H1 (cell line): ENCODE data around the gene CCNB3. TPM values are rescaled to one million over a fixed set of nuclear protein-coding genes. Genes with fewer than 3 reads are reported as not detected.

Experiments used
- CTCF ChIA-PET: fragments of 300-600 bp; sonication (Branson Sonifier 250); formaldehyde crosslinking; loops from one replicate; lab custom pipeline; 2021; ENCODE audit not compliant: partially characterized antibody; lab: Charles Lee
- POLR2A ChIA-PET: fragments of 300-600 bp; sonication (Branson Sonifier 250); formaldehyde crosslinking; loops from one replicate; lab custom pipeline; 2021; ENCODE audit warnings: inconsistent platforms; ENCODE audit not compliant: partially characterized antibody; lab: Charles Lee
- DNase-seq, 2 experiments: peaks; one replicate each; pipeline versions ENCODE4 v3.0.0 to v3.0.0-alpha.2; 2010 to 2022; ENCODE audit warnings: low spot score in 2 of 2, low read depth in 1 of 2, mixed read lengths in 1 of 2
- FAIRE-seq: peaks from 2 replicates; lab custom pipeline; 2011; peaks lifted over from hg19 to GRCh38; lab: Jason Lieb, UNC
- H2AFZ ChIP-seq: 2 replicates; pipeline ENCODE4 v1.8.1; 2012; ENCODE audit warnings: low read length, inconsistent platforms
- H2AK5ac ChIP-seq: 2 replicates; pipeline ENCODE4 v1.6.1; 2013; ENCODE audit warnings: low read depth, low read length
- H2BK120ac ChIP-seq: replicated peaks from 2 replicates; pipeline ENCODE3; 2013; ENCODE audit warnings: low read depth, low read length, inconsistent platforms
- H2BK12ac ChIP-seq: 2 replicates; pipeline ENCODE4 v1.6.1; 2013; ENCODE audit warnings: low read depth, low read length
- H2BK15ac ChIP-seq: 2 replicates; pipeline ENCODE4 v1.6.1; 2013; ENCODE audit warnings: low read length
- H2BK20ac ChIP-seq: 2 replicates; pipeline ENCODE4 v1.6.1; 2013; ENCODE audit warnings: low read length
- H2BK5ac ChIP-seq: 2 replicates; pipeline ENCODE4 v1.6.1; 2013; ENCODE audit warnings: low read depth, low read length
- H3K14ac ChIP-seq: 2 replicates; pipeline ENCODE4 v1.6.1; 2013; ENCODE audit warnings: inconsistent platforms; ENCODE audit not compliant: insufficient read length
- H3K18ac ChIP-seq: 2 replicates; pipeline ENCODE4 v1.6.1; 2013; ENCODE audit warnings: low read length; ENCODE audit errors: extremely low read depth
- H3K23ac ChIP-seq: 2 replicates; pipeline ENCODE4 v1.6.1; 2013; ENCODE audit warnings: inconsistent platforms; ENCODE audit not compliant: insufficient read length
- H3K23me2 ChIP-seq: 2 replicates; pipeline ENCODE4 v1.6.1; 2013; ENCODE audit warnings: low read depth, low read length
- H3K27ac ChIP-seq: 2 replicates; pipeline ENCODE4 v1.6.1; 2011; ENCODE audit warnings: low read depth, low read length, inconsistent platforms
- H3K27me3 ChIP-seq, 4 experiments: replicated peaks in 1 of 4; 1 replicate in 1 of 4; 2 replicates in 3 of 4; pipeline versions ENCODE4 v1.6.1 to v1.8.1; 2011 to 2013; ENCODE audit warnings: low read length in 3 of 4, mild to moderate bottlenecking in 3 of 4, inconsistent platforms in 2 of 4, mixed read lengths in 2 of 4, moderate library complexity in 1 of 4; ENCODE audit not compliant: control insufficient read depth in 3 of 4, insufficient read depth in 3 of 4; ENCODE audit errors: extremely low read depth in 1 of 4
- H3K36me3 ChIP-seq, 4 experiments: 2 replicates each; pipeline versions ENCODE4 v1.6.1 to v1.8.1; 2011 to 2013; ENCODE audit warnings: mild to moderate bottlenecking in 4 of 4, low read length in 3 of 4, moderate library complexity in 2 of 4, control low read depth in 1 of 4, inconsistent platforms in 1 of 4; ENCODE audit not compliant: insufficient read depth in 4 of 4, control insufficient read depth in 2 of 4
- H3K4ac ChIP-seq: replicated peaks from 2 replicates; pipeline ENCODE3; 2013; ENCODE audit warnings: low read length, low read depth, mixed read lengths, inconsistent platforms; ENCODE audit not compliant: insufficient read length
- H3K4me1 ChIP-seq, 4 experiments: replicated peaks in 1 of 4; 1 replicate in 1 of 4; 2 replicates in 3 of 4; pipeline versions ENCODE4 v1.6.1 to v1.8.1; 2011 to 2013; ENCODE audit warnings: low read length in 3 of 4, inconsistent platforms in 2 of 4, mixed read lengths in 1 of 4; ENCODE audit not compliant: insufficient read depth in 4 of 4, control insufficient read depth in 3 of 4
- H3K4me2 ChIP-seq, 2 experiments: 2 replicates each; pipeline versions ENCODE4 v1.6.1 to v1.8.1; 2011 to 2013; ENCODE audit warnings: low read depth in 2 of 2, low read length in 2 of 2, control low read depth in 1 of 2, inconsistent platforms in 1 of 2, mild to moderate bottlenecking in 1 of 2; ENCODE audit not compliant: insufficient read depth in 1 of 2
- H3K4me3 ChIP-seq, 4 experiments: fragments of 200-600, 300-600 bp in 1 of 4; sonication (generic), shearing (Covaris generic), sonication (Bioruptor Twin) in 1 of 4; 2 replicates each; pipeline versions ENCODE4 v1.5.1 to v1.8.1; 2011 to 2016; ENCODE audit warnings: low read length in 4 of 4, low read depth in 3 of 4, control low read depth in 2 of 4, inconsistent platforms in 2 of 4, mild to moderate bottlenecking in 2 of 4, mixed read lengths in 1 of 4, moderate library complexity in 1 of 4; ENCODE audit not compliant: insufficient read depth in 2 of 4; ENCODE audit errors: extremely low read depth in 1 of 4
- H3K56ac ChIP-seq: replicated peaks from 2 replicates; pipeline ENCODE3; 2013; ENCODE audit warnings: low read depth, mild to moderate bottlenecking, mixed read lengths, low read length, inconsistent platforms; ENCODE audit not compliant: insufficient read length
- H3K79me1 ChIP-seq: 2 replicates; pipeline ENCODE4 v1.6.1; 2013; ENCODE audit warnings: low read depth, low read length, control low read depth
- H3K79me2 ChIP-seq, 2 experiments: 2 replicates each; pipeline versions ENCODE4 v1.6.1 to v1.8.1; 2012 to 2013; ENCODE audit warnings: low read length in 2 of 2, mild to moderate bottlenecking in 2 of 2, inconsistent platforms in 1 of 2; ENCODE audit not compliant: insufficient read depth in 2 of 2, control insufficient read depth in 1 of 2
- H3K9ac ChIP-seq, 4 experiments: replicated peaks in 1 of 4; 1 replicate in 1 of 4; 2 replicates in 3 of 4; pipeline versions ENCODE4 v1.6.1 to v1.8.1; 2011 to 2013; ENCODE audit warnings: low read depth in 3 of 4, low read length in 3 of 4, control low read depth in 2 of 4, mild to moderate bottlenecking in 2 of 4, moderate library complexity in 2 of 4, inconsistent platforms in 1 of 4; ENCODE audit errors: extremely low read depth in 1 of 4
- H3K9me3 ChIP-seq, 2 experiments: 2 replicates each; pipeline versions ENCODE4 v1.6.1 to v1.8.1; 2012 to 2013; ENCODE audit warnings: mild to moderate bottlenecking in 2 of 2, moderate library complexity in 2 of 2, control low read depth in 1 of 2, inconsistent platforms in 1 of 2, low read depth in 1 of 2, low read length in 1 of 2, mixed read lengths in 1 of 2; ENCODE audit not compliant: insufficient read depth in 2 of 2
- H4K20me1 ChIP-seq, 2 experiments: replicated peaks in 1 of 2; 2 replicates each; pipeline versions ENCODE3 to v1.8.1; 2011 to 2013; ENCODE audit warnings: inconsistent platforms in 2 of 2, low read length in 2 of 2, mild to moderate bottlenecking in 1 of 2; ENCODE audit not compliant: insufficient read depth in 2 of 2, control insufficient read depth in 1 of 2
- H4K5ac ChIP-seq: 2 replicates; pipeline ENCODE4 v1.6.1; 2013; ENCODE audit warnings: low read length, low read depth, mixed read lengths, inconsistent platforms; ENCODE audit not compliant: insufficient read length
- H4K8ac ChIP-seq: 2 replicates; pipeline ENCODE4 v1.8.0; 2013; ENCODE audit warnings: mild to moderate bottlenecking, moderate library complexity, low read length, inconsistent platforms; ENCODE audit not compliant: insufficient read depth; ENCODE audit errors: extremely low read depth
- H4K91ac ChIP-seq: replicated peaks from 2 replicates; pipeline ENCODE3; 2013; ENCODE audit warnings: low read length, mixed read lengths, inconsistent platforms; ENCODE audit not compliant: insufficient read length
- CREB1 ChIP-seq: IDR thresholded peaks from 2 replicates; pipeline ENCODE4 v1.6.1; 2012; ENCODE audit warnings: inconsistent platforms
- CTBP2 ChIP-seq: IDR thresholded peaks from 2 replicates; pipeline ENCODE4 v1.7.0; 2011; ENCODE audit warnings: borderline replicate concordance, mild to moderate bottlenecking, moderate library complexity, mixed read lengths, low read length; ENCODE audit not compliant: insufficient read depth, insufficient read length
- GTF2F1 ChIP-seq: IDR thresholded peaks from 2 replicates; pipeline ENCODE4 v1.6.1; 2012; ENCODE audit warnings: low read depth, low read length, improper control_type of control experiment, borderline replicate concordance
- HDAC6 ChIP-seq: IDR thresholded peaks from one replicate; pipeline ENCODE4 v1.7.1; 2012; ENCODE audit warnings: low read depth, mild to moderate bottlenecking, inconsistent platforms, low read length, moderate library complexity
- SIRT6 ChIP-seq: IDR thresholded peaks from one replicate; pipeline ENCODE4 v1.7.1; 2012; ENCODE audit warnings: low read length, inconsistent platforms
- SUZ12 ChIP-seq: fragments of 200-600 bp; sonication (generic); IDR thresholded peaks from 2 replicates; pipeline ENCODE4 v1.6.1; 2012; ENCODE audit warnings: mild to moderate bottlenecking, inconsistent platforms, low read length, moderate library complexity, mixed read lengths
- TAF1 ChIP-seq: IDR thresholded peaks from 2 replicates; pipeline ENCODE4 v1.6.1; 2011; ENCODE audit warnings: mild to moderate bottlenecking, low read depth, low read length
- TBP ChIP-seq: IDR thresholded peaks from 2 replicates; pipeline ENCODE4 v1.6.1; 2011; ENCODE audit warnings: low read depth, low read length, improper control_type of control experiment
- WGBS, 2 experiments: shearing (Covaris generic) in 1 of 2; methylation state at CpG; one replicate each; pipeline versions ENCODE4 v1.1.6 to v1.1.7; 2013 to 2015; ENCODE audit warnings: low lambda C conversion rate in 2 of 2, mixed read lengths in 2 of 2, inconsistent platforms in 1 of 2, low coverage in 1 of 2, missing lambda C conversion rate in 1 of 2; ENCODE audit not compliant: insufficient replicate concordance in 2 of 2, insufficient coverage in 1 of 2, insufficient read length in 1 of 2; ENCODE audit errors: extremely low coverage in 1 of 2, missing lambda C conversion rate in 1 of 2; 5-methylcytosine and 5-hydroxymethylcytosine counted together
- polyA plus RNA-seq, 7 experiments: library from polyadenylated mRNA; depleted of rRNA in 3 of 7; stranded (reverse) in 5 of 7; unstranded in 2 of 7; fragments of >200 nt in 5 of 7; fragments of 200-250 nt in 2 of 7; gene quantifications; 1 replicate in 5 of 7; 2 replicates in 1 of 7; 4 replicates in 1 of 7; pipeline versions ENCODE4 v1.2.1 to v1.2.3, GENCODE V29; 2011 to 2013; ENCODE audit warnings: missing spikeins in 2 of 7, mixed read lengths in 2 of 7
- total RNA-seq: library from RNA; stranded (reverse); fragmentation: NEBNext Ultra II Directional; extraction: Animal tissue kit (Norgen Biotek cat#: 25700); gene quantifications from 2 replicates; pipeline ENCODE4 v1.2.1, GENCODE V29; 2021
- TF ChIP-seq, protein P1 (sequence below), 3 experiments: IDR thresholded peaks; 1 replicate in 2 of 3; 2 replicates in 1 of 3; pipeline versions ENCODE4 v1.5.1 to v1.6.1; 2011; ENCODE audit warnings: low read length in 3 of 3, mild to moderate bottlenecking in 3 of 3, inconsistent platforms in 2 of 3, low read depth in 1 of 3, moderate library complexity in 1 of 3; ENCODE audit not compliant: insufficient read depth in 1 of 3; ENCODE audit errors: control extremely low read depth in 1 of 3

The CCNB3 gene
- total and polyA plus RNA-seq, 2 of the 8 experiments (the other 6 are each of a cell fraction or from before 2014, with no cell fraction given), result 0.09 to 0.30 TPM

- Histone ChIP-seq H3K4ac (no peak overlapping the region), H2BK15ac (no peak overlapping the region), H3K56ac (no peak overlapping the region), H3K23ac (no peak overlapping the region), H4K8ac (no peak overlapping the region), H3K4me1 (0 out of 7 replicates have a peak, but pooled peaks cover 0 to 3% (median 0%) of the 10 kb centered on the region in 4 experiments), H4K91ac (no peak overlapping the region), H3K27ac (no peak overlapping the region), H3K36me3 (no peaks in the 10 kb centered on the region), H2AK5ac (no peak overlapping the region), H2BK12ac (0 out of 2 replicates have a peak overlapping the region, but pooled peaks have one; percentile 9), H3K9ac (no peak overlapping the region), H2BK120ac (no peak overlapping the region), H2BK20ac (no peak overlapping the region), H3K23me2 (no peaks in the 10 kb centered on the region), H2BK5ac (no peak overlapping the region), H4K5ac (no peak overlapping the region), H3K18ac (no peak overlapping the region), H3K14ac (no peak overlapping the region), H3K4me2 (no peak overlapping the region), H4K20me1 (no peaks in the 10 kb centered on the region), H3K27me3 (no peaks in the 10 kb centered on the region), H3K9me3 (no peaks in the 10 kb centered on the region; a peak in 1 of 4 replicates), H3K4me3 (no peak overlapping the region), H3K79me1 (no peaks in the 10 kb centered on the region), H2AFZ (no peak overlapping the region), H3K79me2 (no peaks in the 10 kb centered on the region)
- TF ChIP-seq CREB1 (no peak), GTF2F1 (no peak), TBP (no peak), SUZ12 (no peak), CTBP2 (no peak), TAF1 (no peak), SIRT6 (no peak), HDAC6 (no peak)
- TF ChIP-seq, protein P1, sequence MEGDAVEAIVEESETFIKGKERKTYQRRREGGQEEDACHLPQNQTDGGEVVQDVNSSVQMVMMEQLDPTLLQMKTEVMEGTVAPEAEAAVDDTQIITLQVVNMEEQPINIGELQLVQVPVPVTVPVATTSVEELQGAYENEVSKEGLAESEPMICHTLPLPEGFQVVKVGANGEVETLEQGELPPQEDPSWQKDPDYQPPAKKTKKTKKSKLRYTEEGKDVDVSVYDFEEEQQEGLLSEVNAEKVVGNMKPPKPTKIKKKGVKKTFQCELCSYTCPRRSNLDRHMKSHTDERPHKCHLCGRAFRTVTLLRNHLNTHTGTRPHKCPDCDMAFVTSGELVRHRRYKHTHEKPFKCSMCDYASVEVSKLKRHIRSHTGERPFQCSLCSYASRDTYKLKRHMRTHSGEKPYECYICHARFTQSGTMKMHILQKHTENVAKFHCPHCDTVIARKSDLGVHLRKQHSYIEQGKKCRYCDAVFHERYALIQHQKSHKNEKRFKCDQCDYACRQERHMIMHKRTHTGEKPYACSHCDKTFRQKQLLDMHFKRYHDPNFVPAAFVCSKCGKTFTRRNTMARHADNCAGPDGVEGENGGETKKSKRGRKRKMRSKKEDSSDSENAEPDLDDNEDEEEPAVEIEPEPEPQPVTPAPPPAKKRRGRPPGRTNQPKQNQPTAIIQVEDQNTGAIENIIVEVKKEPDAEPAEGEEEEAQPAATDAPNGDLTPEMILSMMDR (IDR thresholded peaks at IDR 0.05; ENCODE audit: control extremely low read depth in 1 of 3, insufficient read depth in 1 of 3, low read depth in 1 of 3, low read length in 3 of 3), result no peak
- FAIRE-seq, result peak; percentile 24
- whole genome bisulfite sequencing, 2 experiments, result 95% methylated on average over 3 of the region's 3 CpGs; no CpG with 5 or more reads in 1 of the 2 experiments
- POLR2A ChIA-PET, result interaction anchor here (1.0 kb wide), 1 partner anchor 11 kb away, joined by 3 read pairs; no protein-coding TSS in a partner anchor
- CTCF ChIA-PET, result no interaction called here
- no peak for DNase-seq
Observed at GRCh38 chrX:50169717-50170116, 34.8 kb upstream of the CCNB3 start.
